Breast epithelium (tissue), 4 donors: ENCODE data around the gene DPAGT1. TPM values are rescaled to one million over a fixed set of nuclear protein-coding genes. Genes with fewer than 3 reads are reported as not detected.

Experiments used
- DNase-seq, 2 donors: peaks; one replicate each; pipeline ENCODE4 v3.0.0-alpha.2; 2019; ENCODE audit warnings: low spot score in 2 of 2
- H3K27ac ChIP-seq, 2 donors: fragments of 200-600 bp; sonication (generic) in 1 of 2; one replicate each; pipeline ENCODE4 v1.5.1; 2016 to 2019; ENCODE audit warnings: mild to moderate bottlenecking in 1 of 2
- H3K27me3 ChIP-seq, 2 donors: fragments of 200-600 bp; sonication (generic) in 1 of 2; one replicate each; pipeline versions ENCODE4 v1.5.1 to v1.6.0; 2017 to 2019; ENCODE audit warnings: control low read depth in 1 of 2, mild to moderate bottlenecking in 1 of 2
- H3K36me3 ChIP-seq: fragments of 200-600 bp; one replicate; pipeline ENCODE4 v1.5.1; 2019
- H3K4me1 ChIP-seq, 2 donors: fragments of 200-600 bp; sonication (generic); one replicate each; pipeline ENCODE4 v1.5.1; 2016 to 2019; ENCODE audit warnings: control low read depth in 1 of 2
- H3K4me3 ChIP-seq, 3 donors: fragments of 200-600 bp; sonication (generic); 1 replicate in 2 of 3; 2 replicates in 1 of 3; pipeline ENCODE4 v1.5.1; 2016 to 2019; ENCODE audit warnings: mild to moderate bottlenecking in 3 of 3, moderate library complexity in 2 of 3
- H3K9me3 ChIP-seq, 2 donors: fragments of 200-600 bp; sonication (generic) in 1 of 2; one replicate each; pipeline ENCODE4 v1.5.1; 2016 to 2019; ENCODE audit warnings: control low read depth in 1 of 2
- CTCF ChIP-seq, 3 donors: fragments of 450-650 bp; IDR thresholded peaks; one replicate each; pipeline ENCODE4 v1.5.1; 2016 to 2017; ENCODE audit warnings: antibody characterized with exemption in 3 of 3, mild to moderate bottlenecking in 3 of 3, moderate library complexity in 3 of 3
- POLR2A ChIP-seq: fragments of 450-650 bp; IDR thresholded peaks from one replicate; pipeline ENCODE4 v1.6.1; 2016; ENCODE audit warnings: antibody characterized with exemption, mild to moderate bottlenecking, moderate library complexity
- POLR2AphosphoS5 ChIP-seq, 3 donors: sonication (generic); formaldehyde crosslinking; IDR thresholded peaks; one replicate each; pipeline ENCODE4 v1.6.1; 2017; ENCODE audit warnings: antibody characterized with exemption in 3 of 3
- intact Hi-C: fragments of 100-400 bp; cut with DNase I; formaldehyde crosslinking; loops from one replicate; pipeline ENCODE4 v1.15.1; 2023; ENCODE audit warnings: low total_unique reads
- total RNA-seq, 3 donors: library from RNA; depleted of rRNA; stranded (reverse); fragments of >200 nt; gene quantifications; one replicate each; pipeline ENCODE4 v1.1.0, GENCODE V29; 2016

DPAGT1 gene
- total RNA-seq, 3 donors from 2014 or later: 18.4 to 32.5 (median 27.2) TPM

GRCh38 chr11:119120639-119121007 lies 19.0 kb upstream of the DPAGT1 start:
- Histone ChIP-seq H3K27ac (peak overlapping the region; percentile 86 to 89), H3K9me3 (no peaks in the 10 kb centered on the region), H3K36me3 (no peaks in the 10 kb centered on the region), H3K4me3 (peak overlapping the region; percentile 87 to 92 (median 91)), H3K27me3 (no peaks in the 10 kb centered on the region), H3K4me1 (peaks cover 4 to 12% of the 10 kb centered on the region in 2 donors)
- no peak for TF ChIP-seq POLR2A
- TF ChIP-seq POLR2AphosphoS5 (IDR thresholded peaks at IDR 0.05): no peak
- no peak for TF ChIP-seq CTCF (IDR thresholded peaks at IDR 0.05)
- no peak for DNase-seq
- intact Hi-C loops: no loop called here

GRCh38 chr11:119118946-119119345 lies 17.3 kb upstream of the DPAGT1 start:
- H3K4me1 ChIP-seq: peaks cover 4 to 12% of the 10 kb centered on the region in 2 donors
- H3K36me3 ChIP-seq: peaks cover 3% of the 10 kb centered on the region
- H3K27ac ChIP-seq: no peak overlapping the region
- no peaks in the 10 kb centered on the region for H3K9me3 ChIP-seq
- H3K27me3 ChIP-seq: no peaks in the 10 kb centered on the region
- DNase-seq: no peak
- no peak for TF ChIP-seq CTCF (IDR thresholded peaks at IDR 0.05)
- TF ChIP-seq POLR2A: no peak
- no peak for TF ChIP-seq POLR2AphosphoS5 (IDR thresholded peaks at IDR 0.05)
- intact Hi-C loops: no loop called here
- H3K4me3 ChIP-seq: no peak overlapping the region

- peaks cover 4% of the 10 kb centered on the region for H3K36me3 ChIP-seq
Measured at GRCh38 chr11:119118227-119118626, 16.6 kb upstream of the DPAGT1 start.

GRCh38 chr11:119117004-119117706 lies 15.5 kb upstream of the DPAGT1 start:
- H3K27ac ChIP-seq: no peak overlapping the region
- H3K4me1 ChIP-seq: peaks cover 0 to 7% of the 10 kb centered on the region in 2 donors
- no peaks in the 10 kb centered on the region for H3K27me3 ChIP-seq
- H3K36me3 ChIP-seq: peaks cover 4% of the 10 kb centered on the region
- intact Hi-C loops: no loop called here
- no peaks in the 10 kb centered on the region for H3K9me3 ChIP-seq
- TF ChIP-seq POLR2AphosphoS5 (IDR thresholded peaks at IDR 0.05) (no peak), CTCF (IDR thresholded peaks at IDR 0.05) (no peak), POLR2A (no peak)
- DNase-seq: no peak
- H3K4me3 ChIP-seq: no peak overlapping the region

More at GRCh38 chr11:119118227-119118626, 16.6 kb upstream of the DPAGT1 start:
- H3K9me3 ChIP-seq: no peaks in the 10 kb centered on the region
- no peaks in the 10 kb centered on the region for H3K27me3 ChIP-seq
- TF ChIP-seq CTCF (IDR thresholded peaks at IDR 0.05) (no peak), POLR2A (no peak), POLR2AphosphoS5 (IDR thresholded peaks at IDR 0.05) (no peak)
- no peak for DNase-seq
- H3K4me1 ChIP-seq: peaks cover 4 to 12% of the 10 kb centered on the region in 2 donors
- H3K4me3 ChIP-seq: no peak overlapping the region
- intact Hi-C loops: no loop called here
- H3K27ac ChIP-seq: no peak overlapping the region

GRCh38 chr11:119116601-119117000 lies 14.9 kb upstream of the DPAGT1 start:
- TF ChIP-seq CTCF (IDR thresholded peaks at IDR 0.05): no peak
- no peak for TF ChIP-seq POLR2AphosphoS5 (IDR thresholded peaks at IDR 0.05)
- no peak for TF ChIP-seq POLR2A
- H3K4me3 ChIP-seq: no peak overlapping the region
- peaks cover 4% of the 10 kb centered on the region for H3K36me3 ChIP-seq
- no peak overlapping the region for H3K27ac ChIP-seq
- no peak for DNase-seq
- intact Hi-C loops: no loop called here
- H3K27me3 ChIP-seq: no peaks in the 10 kb centered on the region
- H3K9me3 ChIP-seq: no peaks in the 10 kb centered on the region
- peaks cover 0 to 5% of the 10 kb centered on the region in 2 donors for H3K4me1 ChIP-seq
